SK-N-SH treated with all-trans-retinoic acid at 6 μM for 48 hours (cell line): ENCODE data around the gene EN1.

Source experiments
- PPARA ChIP-seq: fragments of 250-450 bp; sonication (Bioruptor Pico); IDR thresholded peaks from 2 replicates; pipeline ENCODE4 v1.5.0; 2020; ENCODE audit warnings: mild to moderate bottlenecking, borderline replicate concordance
- RARB ChIP-seq: fragments of 250-450 bp; sonication (Bioruptor Pico); IDR thresholded peaks from 2 replicates; pipeline ENCODE4 v1.8.0; 2021; ENCODE audit warnings: mild to moderate bottlenecking, moderate library complexity
- TCF4 ChIP-seq: fragments of 250-450 bp; sonication (Bioruptor Pico); IDR thresholded peaks from 2 replicates; pipeline ENCODE4 v1.8.0; 2021; ENCODE audit warnings: mild to moderate bottlenecking, moderate library complexity, borderline replicate concordance
- TOX ChIP-seq: fragments of 250-450 bp; sonication (Bioruptor Pico); IDR thresholded peaks from 2 replicates; pipeline ENCODE4 v1.8.0; 2021; ENCODE audit warnings: mild to moderate bottlenecking, moderate library complexity, borderline replicate concordance
- ZC3H10 ChIP-seq: fragments of 250-450 bp; sonication (Bioruptor Pico); IDR thresholded peaks from 2 replicates; pipeline ENCODE4 v1.5.1; 2021; ENCODE audit warnings: mild to moderate bottlenecking, moderate library complexity
- ZFP3 ChIP-seq: fragments of 250-450 bp; sonication (Bioruptor Pico); IDR thresholded peaks from 2 replicates; pipeline ENCODE4 v1.5.0; 2020; ENCODE audit warnings: mild to moderate bottlenecking, moderate library complexity
- TF ChIP-seq, protein P1 (sequence below): fragments of 250-450 bp; sonication (Bioruptor Pico); IDR thresholded peaks from 2 replicates; pipeline ENCODE4 v1.8.0; 2020; ENCODE audit warnings: mild to moderate bottlenecking, moderate library complexity, borderline replicate concordance

DNA sequence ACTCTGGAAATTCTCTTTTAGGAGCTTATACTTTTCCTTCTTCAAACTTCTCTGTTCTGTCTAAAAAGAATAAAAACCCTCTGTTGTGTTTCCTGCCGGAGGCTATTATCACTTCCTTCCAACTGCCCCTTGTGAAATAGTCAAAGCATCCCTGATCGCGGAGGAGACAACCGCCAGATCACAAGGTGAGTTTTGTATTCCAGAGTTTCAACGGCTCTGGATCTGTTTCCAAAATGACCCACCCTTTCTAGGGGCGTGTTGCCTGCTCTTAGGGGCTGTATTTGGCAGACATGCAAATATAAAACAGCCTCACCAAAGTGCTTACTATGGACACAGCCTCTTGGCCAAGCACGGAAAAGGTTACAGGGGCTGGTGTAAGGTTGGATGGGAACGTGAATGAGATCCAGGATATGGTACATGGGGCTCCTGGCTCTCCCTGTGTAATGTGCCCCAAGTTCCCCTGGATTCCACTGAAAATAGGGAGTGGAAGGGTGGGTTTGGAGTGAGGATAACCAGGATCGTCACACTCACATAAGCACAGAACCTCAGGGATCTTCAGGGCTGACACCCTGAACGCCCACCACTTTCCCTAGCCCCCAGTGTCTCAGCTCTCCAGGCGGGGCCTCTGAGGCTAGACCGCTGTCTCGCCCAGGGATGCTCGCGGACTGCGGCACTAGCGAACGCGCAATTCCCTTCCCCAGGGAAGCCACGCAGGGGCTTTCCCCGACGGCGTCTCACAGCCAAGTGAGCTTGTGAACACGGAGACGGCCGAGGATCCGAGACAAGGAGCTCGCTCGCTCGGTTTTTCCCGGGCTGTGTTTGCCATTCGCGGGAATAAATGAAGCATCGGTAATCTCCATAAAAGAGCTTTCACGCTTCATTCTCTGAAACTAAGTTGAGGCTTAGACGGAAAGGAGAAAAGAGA lies 14.4 kb downstream of the EN1 start:
- TF ChIP-seq RARB (CRISPR knock-in tag): no peak
- TF ChIP-seq ZC3H10 (CRISPR knock-in tag): no peak
- TF ChIP-seq TCF4 (CRISPR knock-in tag): no peak
- TF ChIP-seq, protein P1, sequence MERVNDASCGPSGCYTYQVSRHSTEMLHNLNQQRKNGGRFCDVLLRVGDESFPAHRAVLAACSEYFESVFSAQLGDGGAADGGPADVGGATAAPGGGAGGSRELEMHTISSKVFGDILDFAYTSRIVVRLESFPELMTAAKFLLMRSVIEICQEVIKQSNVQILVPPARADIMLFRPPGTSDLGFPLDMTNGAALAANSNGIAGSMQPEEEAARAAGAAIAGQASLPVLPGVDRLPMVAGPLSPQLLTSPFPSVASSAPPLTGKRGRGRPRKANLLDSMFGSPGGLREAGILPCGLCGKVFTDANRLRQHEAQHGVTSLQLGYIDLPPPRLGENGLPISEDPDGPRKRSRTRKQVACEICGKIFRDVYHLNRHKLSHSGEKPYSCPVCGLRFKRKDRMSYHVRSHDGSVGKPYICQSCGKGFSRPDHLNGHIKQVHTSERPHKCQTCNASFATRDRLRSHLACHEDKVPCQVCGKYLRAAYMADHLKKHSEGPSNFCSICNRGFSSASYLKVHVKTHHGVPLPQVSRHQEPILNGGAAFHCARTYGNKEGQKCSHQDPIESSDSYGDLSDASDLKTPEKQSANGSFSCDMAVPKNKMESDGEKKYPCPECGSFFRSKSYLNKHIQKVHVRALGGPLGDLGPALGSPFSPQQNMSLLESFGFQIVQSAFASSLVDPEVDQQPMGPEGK (CRISPR knock-in tag): no peak
- no peak for TF ChIP-seq PPARA (CRISPR knock-in tag)
- no peak for TF ChIP-seq TOX
- TF ChIP-seq ZFP3 (CRISPR knock-in tag): no peak
